Left lung (tissue), 10 donors: ENCODE measurements around the gene FBP1. TPM values are rescaled to one million over a fixed set of nuclear protein-coding genes. Genes with fewer than 3 reads are reported as not detected.
"Not testable (repeated sequence)": the region's sequence is repeated elsewhere in the genome, so short reads cannot be mapped to it uniquely, and the experiment has no call there.

Experiments used
- ATAC-seq: fragments of 200-7000 bp; cut with Tn5 transposase; one replicate; pipeline ENCODE4 v1.9.1; 2020; ENCODE audit warnings: moderate library complexity
- DNase-seq, 4 donors: peaks; one replicate each; pipeline ENCODE4 v3.0.0-alpha.2; 2013 to 2020
- H3K27ac ChIP-seq, 2 donors: fragments of 200-600 bp; sonication (generic) in 1 of 2; one replicate each; pipeline versions ENCODE4 v1.5.0 to v1.8.0; 2020 to 2021
- H3K27me3 ChIP-seq, 2 donors: fragments of 200-600 bp; sonication (generic) in 1 of 2; one replicate each; pipeline versions ENCODE4 v1.5.0 to v1.8.0; 2020 to 2021
- H3K36me3 ChIP-seq, 2 donors: fragments of 200-600 bp; sonication (generic) in 1 of 2; one replicate each; pipeline versions ENCODE4 v1.5.0 to v1.8.0; 2020 to 2021
- H3K4me1 ChIP-seq, 2 donors: fragments of 200-600 bp; one replicate each; pipeline ENCODE4 v1.8.0; 2021
- H3K4me3 ChIP-seq, 2 donors: fragments of 200-600 bp; sonication (generic) in 1 of 2; one replicate each; pipeline versions ENCODE4 v1.5.0 to v1.8.0; 2020 to 2021; ENCODE audit warnings: mild to moderate bottlenecking in 1 of 2
- H3K9me3 ChIP-seq, 2 donors: fragments of 200-600 bp; sonication (generic) in 1 of 2; one replicate each; pipeline versions ENCODE4 v1.5.0 to v1.8.0; 2020 to 2021
- intact Hi-C, 2 donors: fragments of 100-400 bp; cut with DNase I; formaldehyde crosslinking; loops; one replicate each; pipeline versions ENCODE4 v1.11.2 to v1.14.2; 2022
- polyA plus RNA-seq, 6 donors: library from polyadenylated mRNA; unstranded; fragments of 120-200 nt; gene quantifications; one replicate each; pipeline ENCODE4 v1.2.1, GENCODE V29; 2013; ENCODE audit not compliant: insufficient read length in 6 of 6
- total RNA-seq, 2 donors: library from RNA; stranded (reverse); fragmentation: NEBNext Ultra II Directional; extraction: Animal tissue kit (Norgen Biotek cat#: 25700); gene quantifications; one replicate each; pipeline ENCODE4 v1.2.1, GENCODE V29; 2021
- TF ChIP-seq, protein P1 (sequence below), 2 donors: fragments of 200-600 bp; sonication (generic) in 1 of 2; IDR thresholded peaks; one replicate each; pipeline versions ENCODE4 v1.5.0 to v1.8.0; 2021; ENCODE audit warnings: antibody characterized with exemption in 2 of 2
- donor health status: DM: no; HTN: yes; CAD: no.
- donor health status: DM: no; HTN: no; CAD: no.

FBP1 gene
- total and polyA plus RNA-seq, 8 donors, result 15.9 to 210 (median 21.9) TPM

DNA sequence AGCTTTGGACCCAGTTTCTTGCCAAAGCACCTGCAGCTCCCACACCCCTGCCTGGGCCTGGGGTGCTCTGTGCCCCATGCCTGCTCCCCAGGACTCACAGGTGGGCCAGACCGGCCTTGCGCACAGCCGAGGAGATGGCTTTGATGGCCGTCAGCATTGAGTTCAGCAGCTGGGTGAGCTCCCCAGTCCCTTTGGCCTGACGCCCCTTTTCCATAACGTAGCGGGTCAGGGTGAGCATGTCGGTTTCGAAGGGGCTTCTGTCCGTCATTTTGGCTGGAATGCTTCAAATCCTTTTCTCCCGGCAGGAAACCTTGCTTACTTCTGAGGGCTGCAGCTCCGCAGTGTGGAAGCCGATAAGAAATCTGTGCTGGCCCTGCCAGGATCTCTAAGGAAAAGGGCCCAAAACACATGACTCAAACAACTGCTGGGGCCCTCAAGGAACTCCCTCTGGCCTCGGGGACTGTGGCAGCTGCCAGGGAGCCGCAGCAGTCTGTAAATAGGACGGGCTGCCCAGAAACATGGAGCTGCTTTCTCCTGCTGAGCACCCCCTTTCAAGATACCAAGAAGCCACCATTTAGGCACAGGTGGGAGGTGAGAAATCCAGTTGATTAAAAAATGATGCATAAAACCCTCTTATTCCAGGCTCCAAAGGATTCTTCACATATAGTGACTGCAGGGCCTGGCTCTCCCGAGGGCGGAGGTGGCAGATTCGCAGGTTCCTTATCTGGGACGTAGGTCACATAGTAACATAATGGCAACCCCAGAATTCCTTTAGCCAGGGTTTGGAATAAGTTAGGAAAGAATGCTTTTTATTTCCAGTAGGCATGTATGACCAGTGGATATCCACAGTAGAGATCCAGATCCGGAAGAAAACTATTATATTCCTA is 45.6 kb downstream of the FBP1 start, which contains the start of gene FBP2:
TSS of gene FBP2 (minus strand) at position 366 of the 887 bp plus-strand sequence. CDS start at position 268, 98 bp downstream.
- Histone ChIP-seq H3K27ac (no peak within 1 kb of the TSS), H3K9me3 (no peaks in the 10 kb centered on the region), H3K36me3 (no peaks in the 10 kb centered on the region), H3K4me1 (no peaks in the 10 kb centered on the region), H3K4me3 (no peak within 1 kb of the TSS), H3K27me3 (peaks cover 0 to 8% of the 10 kb centered on the region in 2 donors)
- ATAC-seq, result no peak
- DNase-seq, result no peak
- TF ChIP-seq, protein P1, sequence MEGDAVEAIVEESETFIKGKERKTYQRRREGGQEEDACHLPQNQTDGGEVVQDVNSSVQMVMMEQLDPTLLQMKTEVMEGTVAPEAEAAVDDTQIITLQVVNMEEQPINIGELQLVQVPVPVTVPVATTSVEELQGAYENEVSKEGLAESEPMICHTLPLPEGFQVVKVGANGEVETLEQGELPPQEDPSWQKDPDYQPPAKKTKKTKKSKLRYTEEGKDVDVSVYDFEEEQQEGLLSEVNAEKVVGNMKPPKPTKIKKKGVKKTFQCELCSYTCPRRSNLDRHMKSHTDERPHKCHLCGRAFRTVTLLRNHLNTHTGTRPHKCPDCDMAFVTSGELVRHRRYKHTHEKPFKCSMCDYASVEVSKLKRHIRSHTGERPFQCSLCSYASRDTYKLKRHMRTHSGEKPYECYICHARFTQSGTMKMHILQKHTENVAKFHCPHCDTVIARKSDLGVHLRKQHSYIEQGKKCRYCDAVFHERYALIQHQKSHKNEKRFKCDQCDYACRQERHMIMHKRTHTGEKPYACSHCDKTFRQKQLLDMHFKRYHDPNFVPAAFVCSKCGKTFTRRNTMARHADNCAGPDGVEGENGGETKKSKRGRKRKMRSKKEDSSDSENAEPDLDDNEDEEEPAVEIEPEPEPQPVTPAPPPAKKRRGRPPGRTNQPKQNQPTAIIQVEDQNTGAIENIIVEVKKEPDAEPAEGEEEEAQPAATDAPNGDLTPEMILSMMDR (IDR thresholded peaks at IDR 0.05), result no peak
- intact Hi-C loops, result no loop called here

DNA sequence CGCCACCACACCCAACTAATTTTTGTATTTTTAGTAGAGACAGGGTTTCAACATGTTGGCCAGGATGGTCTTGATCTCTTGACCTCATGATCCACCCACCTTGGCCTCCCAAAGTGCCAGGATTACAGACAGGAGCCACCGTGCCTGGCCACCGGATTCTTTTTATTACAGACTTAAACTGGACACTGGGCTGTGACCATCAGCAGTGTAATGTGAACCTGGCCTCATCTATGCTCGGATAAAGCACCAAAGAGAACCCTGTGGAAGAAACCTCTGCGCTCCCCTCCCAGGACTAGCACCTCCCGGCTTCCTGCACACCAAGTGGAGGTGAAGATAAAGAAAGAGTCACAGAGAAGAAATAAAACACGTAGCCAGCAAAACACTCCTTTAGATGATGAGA is 46.6 kb downstream of the FBP1 start:
- H3K4me1 ChIP-seq, H3K27ac ChIP-seq, intact Hi-C loops, ATAC-seq, DNase-seq, H3K27me3 ChIP-seq, H3K9me3 ChIP-seq, H3K4me3 ChIP-seq, H3K36me3 ChIP-seq: not testable (repeated sequence)

DNA sequence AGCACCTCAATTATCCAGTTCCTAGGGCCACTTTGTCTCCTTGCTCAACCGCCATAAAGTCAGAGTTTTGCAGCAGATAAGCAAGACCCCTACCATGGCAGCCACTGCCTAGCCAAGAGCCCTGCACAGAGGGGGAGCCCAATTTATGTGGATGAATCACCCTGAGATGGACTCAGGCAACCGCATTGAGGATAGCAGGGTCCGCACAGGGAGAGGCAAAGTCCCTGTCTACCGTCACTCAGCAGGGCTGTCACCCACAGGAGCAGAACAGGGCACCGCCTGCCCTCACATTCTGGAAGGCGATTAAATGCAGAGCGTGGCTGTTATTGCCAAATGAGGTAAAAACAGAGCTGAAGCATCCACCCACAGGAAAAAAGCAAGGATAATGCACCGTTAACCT is 47.4 kb downstream of the FBP1 start:
- TF ChIP-seq, protein P1 (IDR thresholded peaks at IDR 0.05), result no peak
- H3K9me3 ChIP-seq, result no peaks in the 10 kb centered on the region
- H3K27ac ChIP-seq, result no peak overlapping the region
- DNase-seq (no peak), ATAC-seq (no peak)
- no peak overlapping the region for H3K4me3 ChIP-seq
- H3K27me3 ChIP-seq, result peaks cover 0 to 8% of the 10 kb centered on the region in 2 donors
- no peaks in the 10 kb centered on the region for H3K4me1 ChIP-seq
- intact Hi-C loops, result no loop called here
- no peaks in the 10 kb centered on the region for H3K36me3 ChIP-seq

DNA sequence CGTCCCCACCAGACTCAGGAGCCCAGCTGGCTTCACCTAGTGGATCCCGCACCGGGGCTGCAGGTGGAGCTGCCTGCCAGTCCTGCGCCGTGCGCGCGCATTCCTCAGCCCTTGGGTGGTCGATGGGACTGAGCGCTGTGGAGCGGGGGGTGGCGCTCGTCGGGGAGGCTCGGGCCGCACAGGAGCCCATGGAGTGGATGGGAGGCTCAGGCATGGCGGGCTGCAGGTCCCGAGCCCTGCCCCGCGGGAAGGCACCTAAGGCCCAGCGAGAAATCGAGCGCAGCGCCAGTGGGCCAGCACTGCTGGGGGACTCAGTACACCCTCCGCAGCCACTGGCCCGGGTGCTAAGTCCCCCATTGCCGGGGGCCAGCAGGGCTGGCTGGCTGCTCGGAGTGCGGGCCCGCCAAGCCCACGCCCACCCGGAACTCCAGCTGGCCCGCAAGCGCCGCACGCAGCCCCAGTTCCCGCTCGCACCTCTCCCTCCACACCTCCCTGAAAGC is 48.2 kb downstream of the FBP1 start:
- intact Hi-C loops, H3K4me3 ChIP-seq, H3K4me1 ChIP-seq, DNase-seq, H3K9me3 ChIP-seq, H3K27me3 ChIP-seq, H3K36me3 ChIP-seq, H3K27ac ChIP-seq, ATAC-seq: not testable (repeated sequence)

DNA sequence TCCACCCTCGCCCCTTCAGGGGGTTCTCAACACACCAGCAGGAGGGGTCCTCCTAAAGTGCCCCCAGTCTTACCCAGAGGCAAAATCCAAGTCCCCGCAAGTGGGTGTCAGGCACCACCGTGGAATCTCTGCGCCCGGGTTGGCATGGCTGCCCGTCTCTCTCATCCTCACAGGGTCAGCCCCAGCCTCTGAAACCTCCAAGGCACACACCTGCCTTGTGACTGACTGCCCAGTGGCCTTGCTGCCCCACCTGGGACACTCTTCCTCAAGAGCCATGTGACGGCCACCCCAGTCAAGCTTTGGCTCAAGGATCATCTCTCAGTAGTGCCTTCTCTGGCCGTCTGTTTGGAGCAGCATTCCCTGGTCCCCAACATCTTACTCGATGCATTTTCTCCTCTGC is 50.6 kb downstream of the FBP1 start:
- no peak overlapping the region for H3K4me3 ChIP-seq
- no peak for ATAC-seq
- H3K27me3 ChIP-seq, result no peaks in the 10 kb centered on the region
- H3K4me1 ChIP-seq, result no peaks in the 10 kb centered on the region
- DNase-seq, result no peak
- no peaks in the 10 kb centered on the region for H3K9me3 ChIP-seq
- TF ChIP-seq, protein P1 (IDR thresholded peaks at IDR 0.05), result no peak
- intact Hi-C loops, result no loop called here
- H3K36me3 ChIP-seq, result no peaks in the 10 kb centered on the region
- no peak overlapping the region for H3K27ac ChIP-seq

DNA sequence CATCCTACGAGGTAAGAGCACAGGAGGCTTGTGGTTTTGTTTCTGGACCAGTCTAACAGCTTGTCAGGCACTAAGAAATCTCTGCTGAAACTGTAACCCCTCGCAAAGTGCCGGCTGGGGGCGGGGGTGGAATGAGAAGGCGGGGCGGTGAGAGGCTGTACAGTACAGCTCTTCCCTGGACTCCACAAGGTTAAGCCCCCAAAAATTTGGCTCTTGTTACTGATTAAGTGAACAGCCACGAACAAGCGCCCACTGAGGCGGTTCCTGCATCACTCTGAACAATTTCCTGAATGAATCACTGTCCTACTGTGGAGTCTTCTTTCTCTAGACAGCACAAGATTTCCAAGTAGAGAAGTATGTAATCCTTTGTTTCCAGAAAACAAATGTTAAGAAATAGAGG is 52.5 kb downstream of the FBP1 start:
- Histone ChIP-seq H3K9me3 (no peaks in the 10 kb centered on the region), H3K4me1 (no peaks in the 10 kb centered on the region), H3K4me3 (peak overlapping the region in 1 of 2 donors; percentile 3), H3K36me3 (no peaks in the 10 kb centered on the region), H3K27me3 (no peaks in the 10 kb centered on the region), H3K27ac (no peak overlapping the region)
- ATAC-seq, result peak; percentile 61
- intact Hi-C loops, result no loop called here
- TF ChIP-seq, protein P1 (IDR thresholded peaks at IDR 0.05), result no peak
- peak in 1 of 4 donors; percentile 36 for DNase-seq
